HG02763 (cell line): Measurements from ENCODE around the gene HLA-A.

Source experiments
- ATAC-seq: cut with Tn5 transposase; IDR thresholded peaks from one replicate; pipeline ENCODE4 v1.9.1; 2021; ENCODE audit warnings: mild to moderate bottlenecking, moderate library complexity; ENCODE audit not compliant: unreplicated experiment

Gene HLA-A

GRCh38 chr6:29984992-29985391 lies 42.7 kb downstream of the HLA-A start:
- ATAC-seq, result no peak

- ATAC-seq, result no peak
Measured at GRCh38 chr6:29986179-29986781, 43.9 kb downstream of the HLA-A start.

GRCh38 chr6:29989211-29989610 lies 46.9 kb downstream of the HLA-A start:
- ATAC-seq, result no peak

- no peak for ATAC-seq
Measured at GRCh38 chr6:29990931-29991330, 48.6 kb downstream of the HLA-A start.

- no peak for ATAC-seq
Measured at GRCh38 chr6:29992807-29993206, 50.5 kb downstream of the HLA-A start.

- ATAC-seq, result no peak
Measured at GRCh38 chr6:29994826-29995225, 52.5 kb downstream of the HLA-A start.

- no peak for ATAC-seq
Measured at GRCh38 chr6:29995340-29995777, 53.0 kb downstream of the HLA-A start.
